ENCODE results near the gene CFAP57.

GRCh38 chr1:43152866-43153265 is 19.3 kb upstream of the CFAP57 start:
- TF ChIP-seq POLR2A (IDR thresholded peaks at IDR 0.05; ENCODE audit: low read depth, low read length) (no peak), TAF1 (IDR thresholded peaks at IDR 0.05; ENCODE audit: low read depth, low read length) (no peak), POLR2AphosphoS5 (IDR thresholded peaks at IDR 0.05; ENCODE audit: low read depth, low read length) (no peak), POU2F2 (IDR thresholded peaks at IDR 0.05; ENCODE audit: low read depth, low read length) (no peak)

Measured in GM12891 (cell line).